Cardiac fibroblast (primary cell): ENCODE measurements around the gene LHFPL2.

Source experiments
- DNase-seq, 2 donors: peaks; one replicate each; pipeline versions ENCODE4 v3.0.0 to v3.0.0-alpha.2; 2010; ENCODE audit warnings: low read depth in 2 of 2
- H3K4me3 ChIP-seq, 2 donors: replicated peaks in 1 of 2; 1 replicate in 1 of 2; 2 replicates in 1 of 2; pipeline ENCODE4 v1.5.1; 2011; ENCODE audit warnings: low read depth in 2 of 2, low read length in 2 of 2, mild to moderate bottlenecking in 2 of 2, moderate library complexity in 1 of 2
- TF ChIP-seq, protein P1 (sequence below): IDR thresholded peaks from one replicate; pipeline ENCODE4 v1.5.1; 2011; ENCODE audit warnings: low read depth, mild to moderate bottlenecking, low read length, inconsistent platforms

Gene LHFPL2

GRCh38 chr5:78634634-78635033 lies 13.9 kb downstream of the LHFPL2 start:
- DNase-seq: no peak
- H3K4me3 ChIP-seq: no peak overlapping the region
- TF ChIP-seq, protein P1, sequence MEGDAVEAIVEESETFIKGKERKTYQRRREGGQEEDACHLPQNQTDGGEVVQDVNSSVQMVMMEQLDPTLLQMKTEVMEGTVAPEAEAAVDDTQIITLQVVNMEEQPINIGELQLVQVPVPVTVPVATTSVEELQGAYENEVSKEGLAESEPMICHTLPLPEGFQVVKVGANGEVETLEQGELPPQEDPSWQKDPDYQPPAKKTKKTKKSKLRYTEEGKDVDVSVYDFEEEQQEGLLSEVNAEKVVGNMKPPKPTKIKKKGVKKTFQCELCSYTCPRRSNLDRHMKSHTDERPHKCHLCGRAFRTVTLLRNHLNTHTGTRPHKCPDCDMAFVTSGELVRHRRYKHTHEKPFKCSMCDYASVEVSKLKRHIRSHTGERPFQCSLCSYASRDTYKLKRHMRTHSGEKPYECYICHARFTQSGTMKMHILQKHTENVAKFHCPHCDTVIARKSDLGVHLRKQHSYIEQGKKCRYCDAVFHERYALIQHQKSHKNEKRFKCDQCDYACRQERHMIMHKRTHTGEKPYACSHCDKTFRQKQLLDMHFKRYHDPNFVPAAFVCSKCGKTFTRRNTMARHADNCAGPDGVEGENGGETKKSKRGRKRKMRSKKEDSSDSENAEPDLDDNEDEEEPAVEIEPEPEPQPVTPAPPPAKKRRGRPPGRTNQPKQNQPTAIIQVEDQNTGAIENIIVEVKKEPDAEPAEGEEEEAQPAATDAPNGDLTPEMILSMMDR: no peak

GRCh38 chr5:78634229-78634628 lies 14.3 kb downstream of the LHFPL2 start:
- TF ChIP-seq, protein P1: no peak
- no peak for DNase-seq
- H3K4me3 ChIP-seq: no peak overlapping the region

DNA sequence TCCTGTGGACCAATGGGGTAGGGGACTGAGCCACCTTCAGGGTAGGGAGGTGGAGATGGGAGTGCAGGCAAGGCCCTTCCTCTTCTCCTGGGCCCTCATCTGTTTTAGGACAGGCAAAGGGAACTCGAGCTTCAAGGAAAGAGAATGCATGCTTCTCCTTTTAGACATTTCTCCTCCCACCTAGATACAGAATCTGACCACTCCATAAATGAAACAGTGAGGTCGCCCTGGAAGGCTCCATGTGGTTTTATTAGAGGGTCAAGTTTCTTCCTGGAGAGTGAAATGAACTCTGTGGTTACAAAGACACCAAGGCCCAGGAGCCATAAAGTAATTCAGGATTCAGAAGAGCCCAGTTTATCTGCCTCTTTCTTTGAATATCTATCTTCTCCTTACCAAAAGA lies 14.9 kb downstream of the LHFPL2 start:
- TF ChIP-seq, protein P1: no peak
- DNase-seq: no peak
- H3K4me3 ChIP-seq: no peak overlapping the region

DNA sequence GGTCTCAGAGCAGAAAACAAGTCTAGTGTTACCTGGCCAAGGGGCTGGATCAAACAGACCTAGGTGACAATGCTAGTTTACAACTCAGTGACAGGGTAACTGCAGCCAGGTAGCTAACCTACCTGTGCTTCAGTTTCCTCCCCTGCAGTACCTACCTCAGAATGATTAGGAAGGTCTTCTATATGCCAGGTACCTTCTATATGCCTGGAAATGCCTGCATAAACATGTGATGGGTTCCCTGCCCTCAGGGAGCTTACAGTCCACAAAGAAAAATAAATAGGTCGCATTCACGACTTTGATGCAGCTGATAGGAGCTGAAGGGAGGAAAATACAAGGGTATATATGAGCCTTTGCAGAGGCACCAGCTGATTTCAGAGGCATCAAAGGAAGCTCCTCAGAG lies 16.1 kb downstream of the LHFPL2 start:
- DNase-seq: no peak
- TF ChIP-seq, protein P1: no peak
- no peak overlapping the region for H3K4me3 ChIP-seq

- no peak for DNase-seq
- TF ChIP-seq, protein P1: no peak
- H3K4me3 ChIP-seq: no peak overlapping the region
Observed at GRCh38 chr5:78631931-78632330, 16.6 kb downstream of the LHFPL2 start.

DNA sequence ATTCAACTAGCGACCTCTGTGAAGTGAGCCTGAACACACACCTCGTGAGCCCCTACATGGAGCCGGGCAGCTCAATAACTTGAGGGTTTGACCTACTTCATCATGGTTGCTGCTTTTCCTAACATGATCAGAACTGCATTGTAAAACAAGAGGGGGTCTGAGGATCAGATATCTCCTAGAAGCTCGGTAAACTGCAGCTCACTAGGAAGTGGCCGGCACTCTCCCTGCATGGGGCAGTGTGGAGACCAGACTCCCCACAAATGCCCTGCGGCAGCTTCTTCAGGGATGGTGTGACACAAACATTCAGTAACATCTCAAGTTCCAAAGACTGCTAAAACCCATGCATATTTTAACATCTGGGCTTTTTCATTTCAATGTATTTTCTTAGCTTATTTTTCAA lies 18.5 kb downstream of the LHFPL2 start:
- TF ChIP-seq, protein P1: no peak
- H3K4me3 ChIP-seq: no peak overlapping the region
- DNase-seq: no peak

GRCh38 chr5:78629624-78630023 lies 18.9 kb downstream of the LHFPL2 start:
- TF ChIP-seq, protein P1: no peak
- H3K4me3 ChIP-seq: no peak overlapping the region
- no peak for DNase-seq
